ENCODE results near the gene CLEC5A.
"Not testable (repeated sequence)": the region's sequence is repeated elsewhere in the genome, so short reads cannot be mapped to it uniquely, and the experiment has no call there.

The CLEC5A gene

DNA sequence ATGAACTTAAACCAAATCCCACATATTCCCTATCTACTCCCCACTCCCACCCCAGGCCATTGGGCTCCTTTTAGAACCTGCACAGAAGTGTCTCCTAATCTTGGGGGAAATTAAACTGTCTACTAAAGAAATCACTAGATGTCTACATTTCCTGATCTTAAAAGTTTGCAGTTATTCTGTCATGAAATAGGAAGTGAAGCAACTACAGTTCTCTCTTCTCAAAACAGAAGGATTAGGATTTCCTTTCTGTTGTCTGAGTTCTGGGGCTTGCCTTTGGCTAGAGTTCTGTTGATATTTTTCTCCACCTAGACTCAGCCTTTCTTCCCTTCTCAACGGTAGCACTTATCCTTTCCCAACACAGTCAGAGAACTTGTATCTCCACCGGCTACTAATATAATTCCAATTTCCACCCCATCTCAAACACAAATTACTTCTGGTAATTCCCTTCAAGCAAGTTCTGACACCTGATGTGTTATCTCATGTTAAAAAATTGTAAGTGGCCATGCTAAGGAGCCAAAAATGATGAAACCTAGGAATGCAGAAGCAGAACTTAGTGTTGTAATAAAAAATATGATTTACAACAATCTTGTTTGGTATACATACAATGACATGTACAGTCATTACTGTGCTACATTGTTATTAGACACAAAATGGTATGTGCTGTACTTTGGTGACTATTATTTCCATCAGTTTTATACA lies 18.5 kb downstream of the CLEC5A start:
- no peak overlapping the region for H3K27ac ChIP-seq
- TF ChIP-seq, protein P1, sequence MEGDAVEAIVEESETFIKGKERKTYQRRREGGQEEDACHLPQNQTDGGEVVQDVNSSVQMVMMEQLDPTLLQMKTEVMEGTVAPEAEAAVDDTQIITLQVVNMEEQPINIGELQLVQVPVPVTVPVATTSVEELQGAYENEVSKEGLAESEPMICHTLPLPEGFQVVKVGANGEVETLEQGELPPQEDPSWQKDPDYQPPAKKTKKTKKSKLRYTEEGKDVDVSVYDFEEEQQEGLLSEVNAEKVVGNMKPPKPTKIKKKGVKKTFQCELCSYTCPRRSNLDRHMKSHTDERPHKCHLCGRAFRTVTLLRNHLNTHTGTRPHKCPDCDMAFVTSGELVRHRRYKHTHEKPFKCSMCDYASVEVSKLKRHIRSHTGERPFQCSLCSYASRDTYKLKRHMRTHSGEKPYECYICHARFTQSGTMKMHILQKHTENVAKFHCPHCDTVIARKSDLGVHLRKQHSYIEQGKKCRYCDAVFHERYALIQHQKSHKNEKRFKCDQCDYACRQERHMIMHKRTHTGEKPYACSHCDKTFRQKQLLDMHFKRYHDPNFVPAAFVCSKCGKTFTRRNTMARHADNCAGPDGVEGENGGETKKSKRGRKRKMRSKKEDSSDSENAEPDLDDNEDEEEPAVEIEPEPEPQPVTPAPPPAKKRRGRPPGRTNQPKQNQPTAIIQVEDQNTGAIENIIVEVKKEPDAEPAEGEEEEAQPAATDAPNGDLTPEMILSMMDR (conservative IDR thresholded peaks at IDR 0.05) = no peak
- TF ChIP-seq ZFX (IDR thresholded peaks at IDR 0.05) = no peak

DNA sequence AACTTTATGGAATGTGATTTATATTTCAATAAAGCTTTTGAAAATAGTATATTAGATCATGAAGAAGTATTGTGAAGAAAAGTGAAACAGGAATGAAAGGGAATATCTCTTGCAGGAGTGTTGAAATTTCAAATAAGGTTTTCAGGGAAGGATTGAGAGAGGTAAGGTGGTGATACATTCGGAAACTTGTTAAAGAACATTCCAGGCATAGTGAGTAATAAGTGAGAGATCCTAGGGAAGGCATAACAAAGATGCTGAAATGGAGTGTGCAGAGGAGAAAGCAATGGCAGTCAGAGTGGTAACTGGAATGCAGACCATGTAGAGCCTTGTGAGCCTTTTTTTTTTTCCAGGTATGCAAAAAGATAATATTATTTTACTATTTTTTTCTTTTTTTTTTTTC lies 26.5 kb downstream of the CLEC5A start:
- H3K27ac ChIP-seq = no peak overlapping the region
- no peak for TF ChIP-seq ZFX (IDR thresholded peaks at IDR 0.05)
- TF ChIP-seq, protein P1 (conservative IDR thresholded peaks at IDR 0.05) = no peak

DNA sequence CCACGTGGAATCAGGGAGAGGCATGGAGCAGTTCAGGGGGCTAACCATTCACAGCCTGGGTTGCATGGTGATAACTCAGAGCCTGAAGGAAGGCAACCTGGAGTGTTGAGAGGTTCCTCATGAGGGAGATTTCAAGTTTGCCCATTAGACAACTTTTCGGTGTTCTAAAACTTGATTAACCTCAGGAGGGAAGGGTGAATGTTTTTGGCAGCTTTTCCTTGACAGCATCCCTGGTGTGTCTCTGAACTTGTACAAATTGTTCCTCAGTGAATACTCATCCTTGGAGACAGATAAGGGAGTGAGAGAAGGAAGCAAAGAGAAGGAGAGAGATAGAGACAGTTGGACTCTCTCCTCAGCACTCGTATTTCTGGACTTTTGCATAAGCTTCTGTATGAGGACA lies 30.7 kb downstream of the CLEC5A start, which contains the start of gene OR9A4:
OR9A4 (plus strand) TSS at position 301 of the 400 bp plus-strand sequence. CDS start 2,477 bp downstream, outside the sequence.
- TF ChIP-seq ZFX (IDR thresholded peaks at IDR 0.05) = no peak
- TF ChIP-seq, protein P1 (conservative IDR thresholded peaks at IDR 0.05) = no peak
- H3K27ac ChIP-seq = no peak within 1 kb of the TSS

DNA sequence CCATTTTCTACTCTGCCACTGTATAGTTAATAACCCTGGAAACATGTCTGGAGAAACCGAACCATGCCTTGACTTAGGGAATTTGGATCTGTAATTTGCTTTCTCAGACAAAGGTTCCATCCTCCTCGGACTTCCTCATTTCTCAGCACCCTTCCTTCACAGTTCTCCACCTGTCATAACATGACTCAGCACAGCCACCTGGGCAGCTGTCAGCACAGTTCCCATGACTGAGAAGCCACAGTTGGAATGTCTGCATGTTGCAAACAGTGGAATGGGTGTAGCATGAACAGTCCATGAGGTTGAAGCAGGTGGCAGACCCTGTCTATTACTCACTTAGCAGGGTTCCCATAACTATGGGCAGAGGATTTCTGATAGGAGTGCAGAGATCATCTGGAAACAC lies 31.2 kb downstream of the CLEC5A start:
- no peak overlapping the region for H3K27ac ChIP-seq
- no peak for TF ChIP-seq ZFX (IDR thresholded peaks at IDR 0.05)
- TF ChIP-seq, protein P1 (conservative IDR thresholded peaks at IDR 0.05) = no peak

DNA sequence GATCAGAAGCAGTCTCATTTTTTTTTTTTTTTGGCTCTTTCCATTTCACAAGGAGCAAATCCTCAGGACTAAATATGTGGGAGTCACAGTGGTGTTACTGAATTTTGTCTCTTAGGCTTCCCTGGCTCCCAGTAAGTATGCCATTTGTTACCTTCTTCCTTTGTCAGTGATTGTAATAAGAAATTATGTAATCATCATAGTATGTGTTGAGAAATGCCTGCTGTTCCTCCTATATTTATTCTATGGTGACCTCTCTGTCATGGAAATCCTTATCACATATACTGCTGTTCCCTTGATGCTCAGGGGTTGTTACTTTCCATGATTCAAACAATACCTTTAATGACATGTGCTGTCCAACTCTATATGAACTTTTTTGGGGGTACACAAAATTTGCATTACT lies 35.4 kb downstream of the CLEC5A start:
- H3K27ac ChIP-seq = no peak overlapping the region
- TF ChIP-seq ZFX (IDR thresholded peaks at IDR 0.05) = no peak
- TF ChIP-seq, protein P1 (conservative IDR thresholded peaks at IDR 0.05) = no peak

DNA sequence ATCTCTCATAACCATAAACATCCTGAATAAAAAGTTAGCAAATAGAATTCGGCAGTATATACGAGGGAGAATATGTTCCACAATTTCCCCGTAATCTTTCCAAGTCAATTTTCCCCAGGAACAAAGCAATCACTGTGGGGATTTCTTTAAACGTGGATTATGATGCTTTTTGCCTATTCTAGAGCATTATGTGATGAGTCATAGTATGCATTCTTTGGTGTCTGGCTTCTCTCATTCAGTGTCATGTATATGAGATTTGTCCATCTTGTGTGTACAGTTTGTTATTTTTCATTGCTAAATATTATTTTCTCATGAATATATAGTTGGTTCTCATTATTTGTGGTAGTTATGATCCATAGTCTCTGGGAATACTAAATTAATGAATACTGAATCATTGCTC lies 40.5 kb downstream of the CLEC5A start:
- no peak overlapping the region for H3K27ac ChIP-seq
- TF ChIP-seq, protein P1 (conservative IDR thresholded peaks at IDR 0.05) = no peak
- no peak for TF ChIP-seq ZFX (IDR thresholded peaks at IDR 0.05)

DNA sequence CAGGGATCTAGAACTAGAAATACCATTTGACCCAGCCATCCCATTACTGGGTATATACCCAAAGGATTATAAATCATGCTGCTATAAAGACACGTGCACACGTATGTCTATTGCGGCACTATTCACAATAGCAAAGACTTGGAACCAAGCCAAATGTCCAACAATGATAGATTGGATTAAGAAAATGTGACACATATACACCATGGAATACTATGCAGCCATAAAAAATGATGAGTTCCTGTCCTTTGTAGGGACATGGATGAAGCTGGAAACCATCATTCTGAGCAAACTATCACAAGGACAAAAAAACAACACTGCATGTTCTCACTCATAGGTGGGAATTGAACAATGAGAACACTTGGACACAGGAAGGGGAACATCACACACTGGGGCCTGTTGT lies 47.4 kb downstream of the CLEC5A start:
- not testable (repeated sequence) for H3K27ac ChIP-seq

DNA sequence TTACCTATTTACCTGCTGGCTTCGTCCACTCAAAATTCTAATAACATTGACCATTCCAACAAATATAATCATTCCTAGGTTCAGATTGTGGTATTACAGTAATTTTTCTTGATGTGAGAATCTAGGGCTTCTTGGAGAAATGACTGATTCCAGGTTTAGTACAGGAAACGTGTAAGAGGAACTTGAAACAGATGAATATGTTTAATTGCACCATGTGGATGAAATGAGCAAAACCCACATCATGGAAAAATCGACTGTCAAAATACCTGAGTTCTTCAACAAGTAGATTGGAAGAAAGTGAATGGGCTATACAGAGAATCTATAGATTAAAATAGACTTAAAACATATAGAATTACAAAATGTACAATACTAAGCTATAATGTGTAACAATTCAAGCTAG lies 55.4 kb downstream of the CLEC5A start:
- TF ChIP-seq, protein P1 (conservative IDR thresholded peaks at IDR 0.05) = no peak
- TF ChIP-seq ZFX (IDR thresholded peaks at IDR 0.05) = no peak
- H3K27ac ChIP-seq = no peak overlapping the region
